GM12878 (cell line): ENCODE measurements around the gene COL6A1. TPM values are rescaled to one million over a fixed set of nuclear protein-coding genes. Genes with fewer than 3 reads are reported as not detected.

ENCODE experiments used
- ATAC-seq: fragments of 200-7000 bp; cut with Tn5 transposase; 3 replicates; pipeline ENCODE4 v1.9.1; 2020; ENCODE audit warnings: mild to moderate bottlenecking, moderate library complexity
- BruUV-seq: library from RNA; stranded (reverse); fragments of 400-500 nt; replicated peaks from 2 replicates; lab custom pipeline; 2021; lab: Mats Ljungman, UMichigan
- CTCF ChIA-PET: fragments of 300-600 bp; sonication (Branson Sonifier 250); formaldehyde crosslinking; extraction: SDS; loops from one replicate; lab custom pipeline; 2021; ENCODE audit warnings: inconsistent platforms; lab: Yijun Ruan, JAX
- POLR2A ChIA-PET: fragments of 350-600 bp; formaldehyde crosslinking; extraction: SDS; loops from one replicate; lab custom pipeline; 2021; ENCODE audit warnings: inconsistent platforms; lab: Charles Lee
- RAD21 ChIA-PET: fragments of 300-600 bp; sonication (Branson Sonifier 250); formaldehyde crosslinking; loops from one replicate; lab custom pipeline; 2023; ENCODE audit warnings: antibody characterized with exemption; ENCODE audit not compliant: unreplicated experiment; lab: Charles Lee
- SMC1A ChIA-PET: fragments of 300-600 bp; sonication (Branson Sonifier 250); formaldehyde crosslinking; loops from one replicate; lab custom pipeline; 2023; ENCODE audit not compliant: unreplicated experiment, uncharacterized antibody; lab: Charles Lee
- DNase-seq: peaks from one replicate; pipeline ENCODE4 v3.0.0-alpha.2; 2011; ENCODE audit warnings: low read depth, low spot score
- FAIRE-seq: peaks from 3 replicates; lab custom pipeline; 2011; peaks lifted over from hg19 to GRCh38; lab: Jason Lieb, UNC
- H2AFZ ChIP-seq: 2 replicates; pipeline ENCODE4 v1.6.0; 2011; ENCODE audit warnings: low read depth, low read length, control low read depth; ENCODE audit not compliant: control insufficient read depth
- H3K27ac ChIP-seq: 2 replicates; pipeline ENCODE4 v1.5.1; 2011; ENCODE audit warnings: control low read depth; ENCODE audit not compliant: control insufficient read depth, insufficient read depth
- H3K27me3 ChIP-seq, 2 experiments: replicated peaks in 1 of 2; 2 replicates each; pipeline versions ENCODE4 v1.6.0 to v1.6.1; 2011; ENCODE audit warnings: low read length in 1 of 2; ENCODE audit not compliant: control insufficient read depth in 2 of 2, insufficient read depth in 2 of 2
- H3K36me3 ChIP-seq, 2 experiments: 2 replicates each; pipeline ENCODE4 v1.5.1; 2011; ENCODE audit warnings: low read length in 1 of 2; ENCODE audit not compliant: control insufficient read depth in 2 of 2, insufficient read depth in 2 of 2
- H3K4me1 ChIP-seq: 2 replicates; pipeline ENCODE4 v1.6.1; 2011; ENCODE audit warnings: mild to moderate bottlenecking, low read length, moderate library complexity, mixed read lengths; ENCODE audit not compliant: control insufficient read depth, insufficient read depth
- H3K4me2 ChIP-seq: 2 replicates; pipeline ENCODE4 v1.6.0; 2011; ENCODE audit warnings: control low read depth; ENCODE audit not compliant: control insufficient read depth, insufficient read depth
- H3K4me3 ChIP-seq: fragments of 200-600 bp; sonication (generic); 2 replicates; pipeline ENCODE4 v1.5.1; 2016
- H3K79me2 ChIP-seq: 2 replicates; pipeline ENCODE4 v1.6.0; 2011; ENCODE audit warnings: low read length; ENCODE audit not compliant: control insufficient read depth, insufficient read depth
- H3K9ac ChIP-seq: 2 replicates; pipeline ENCODE4 v1.8.0; 2011; ENCODE audit warnings: low read length, control low read depth, mixed read lengths; ENCODE audit not compliant: control insufficient read depth, insufficient read depth
- H3K9me3 ChIP-seq: replicated peaks from 3 replicates; pipeline ENCODE4 v1.5.1; 2011; ENCODE audit warnings: mild to moderate bottlenecking, low read length; ENCODE audit not compliant: control insufficient read depth, insufficient read depth
- H4K20me1 ChIP-seq: 2 replicates; pipeline ENCODE4 v1.6.0; 2011; ENCODE audit not compliant: control insufficient read depth, insufficient read depth
- ATF7 ChIP-seq: fragments of 450-650 bp; IDR thresholded peaks from 2 replicates; pipeline ENCODE4 v1.6.1; 2016; ENCODE audit warnings: low read depth, mild to moderate bottlenecking
- BRCA1 ChIP-seq: IDR thresholded peaks from 2 replicates; pipeline ENCODE4 v1.6.1; 2011; ENCODE audit warnings: low read depth, low read length, improper control_type of control experiment
- FOXK2 ChIP-seq: fragments of 450-650 bp; IDR thresholded peaks from 2 replicates; pipeline ENCODE4 v1.6.1; 2017; ENCODE audit warnings: mild to moderate bottlenecking, moderate library complexity
- HDAC2 ChIP-seq: fragments of 200-600 bp; sonication (generic); IDR thresholded peaks from 2 replicates; pipeline ENCODE4 v1.6.1; 2017
- IRF4 ChIP-seq: IDR thresholded peaks from 2 replicates; pipeline ENCODE4 v1.6.1; 2011; ENCODE audit warnings: low read depth, low read length
- MEF2B ChIP-seq: fragments of 450-650 bp; IDR thresholded peaks from 2 replicates; pipeline ENCODE4 v1.6.1; 2018; ENCODE audit warnings: mild to moderate bottlenecking, moderate library complexity; ENCODE audit not compliant: partially characterized antibody, poor library complexity, severe bottlenecking
- MYB ChIP-seq: fragments of 150-350 bp; IDR thresholded peaks from 2 replicates; pipeline ENCODE4 v1.6.1; 2014; ENCODE audit warnings: mild to moderate bottlenecking, low read depth, low read length, borderline replicate concordance
- POLR2AphosphoS5 ChIP-seq: IDR thresholded peaks from 2 replicates; pipeline ENCODE4 v1.6.1; 2011; ENCODE audit warnings: mild to moderate bottlenecking, low read length, inconsistent platforms
- ZNF217 ChIP-seq: fragments of 450-650 bp; IDR thresholded peaks from 2 replicates; pipeline ENCODE4 v1.6.1; 2017; ENCODE audit warnings: antibody characterized with exemption, mild to moderate bottlenecking
- WGBS: methylation state at CpG from one replicate; pipeline ENCODE4 v1.1.6; 2016; ENCODE audit warnings: low lambda C conversion rate; ENCODE audit not compliant: insufficient replicate concordance, insufficient coverage; ENCODE audit errors: missing lambda C conversion rate; 5-methylcytosine and 5-hydroxymethylcytosine counted together
- in situ Hi-C: fragments of 300-500 bp; cut with MboI; formaldehyde crosslinking; loops from 9 replicates; pipeline ENCODE4 v1.14.3; 2018; ENCODE audit warnings: mixed read lengths
- intact Hi-C: fragments of 100-400 bp; cut with micrococcal nuclease; formaldehyde crosslinking; loops from one replicate; pipeline ENCODE4 v1.14.2; 2022; ENCODE audit not compliant: unreplicated experiment
- polyA plus RNA-seq, 11 experiments: library from polyadenylated mRNA; depleted of rRNA in 4 of 11; unstranded in 6 of 11; stranded (reverse) in 5 of 11; fragments of >200 nt; fragmentation: Nextera tagmentation in 4 of 11; fragmentation: Illumina TruSeq in 1 of 11; extraction: Ambion mirVana in 4 of 11; extraction: Trizol in 1 of 11; gene quantifications; 1 replicate in 1 of 11; 2 replicates in 10 of 11; pipeline versions ENCODE4 v1.2.1 to v1.2.3, GENCODE V29; 2011 to 2016; ENCODE audit warnings: inconsistent platforms in 2 of 11, missing spikeins in 2 of 11, low read depth in 1 of 11
- total RNA-seq, 4 experiments: library from RNA; depleted of rRNA in 3 of 4; stranded (reverse); fragments of >200 nt in 3 of 4; fragmentation: Illumina TruSeq in 1 of 4; extraction: Trizol in 1 of 4; gene quantifications; 2 replicates each; pipeline versions ENCODE4 v1.2.1 to v1.2.3, GENCODE V29; 2013 to 2021
- TF ChIP-seq, protein P1 (sequence below): fragments of 450-650 bp; IDR thresholded peaks from 2 replicates; pipeline ENCODE4 v1.6.1; 2016; ENCODE audit warnings: mild to moderate bottlenecking
- TF ChIP-seq, protein P2 (sequence below): IDR thresholded peaks from 2 replicates; pipeline ENCODE4 v1.6.1; 2012; ENCODE audit warnings: low read length, inconsistent platforms

Gene COL6A1
- total and polyA plus RNA-seq, 10 of the 15 experiments (the other 5 are each of a cell fraction or from before 2014, with no cell fraction given): 0.12 to 1.3 (median 0.20) TPM; not detected in 7

DNA sequence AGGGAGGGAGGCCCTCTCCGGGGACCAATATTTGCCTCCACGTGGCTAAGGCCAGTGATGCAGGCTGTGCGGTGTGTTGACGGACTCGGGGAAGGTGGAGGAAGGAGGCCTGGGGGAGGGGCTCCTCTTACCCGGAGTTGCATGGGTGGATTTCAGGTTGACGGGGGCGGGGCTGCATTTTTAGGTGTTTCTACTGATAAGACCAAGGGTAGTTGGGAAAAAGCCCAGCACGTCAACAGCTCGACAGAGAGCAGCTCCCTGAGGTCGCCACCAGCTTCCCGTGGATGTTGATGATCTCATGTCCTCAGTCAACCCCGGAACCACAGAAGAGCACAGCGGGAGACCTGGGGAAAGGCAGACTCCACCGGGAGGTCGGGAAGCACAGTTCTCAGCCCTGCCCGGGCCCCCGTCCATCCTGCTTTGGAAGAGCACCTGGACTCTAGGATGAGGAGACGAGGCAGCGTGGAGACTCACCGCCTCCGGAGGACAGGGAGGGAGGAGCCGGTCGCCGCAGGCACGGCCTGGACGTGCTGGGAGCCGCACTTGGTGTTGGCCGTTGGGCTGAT, 32.9 kb upstream of the COL6A1 start:
- Histone ChIP-seq H2AFZ (no peak overlapping the region), H3K4me1 (no peaks in the 10 kb centered on the region), H3K27ac (no peak overlapping the region), H3K9ac (no peak overlapping the region), H3K4me2 (no peak overlapping the region), H3K27me3 (no peaks in the 10 kb centered on the region), H4K20me1 (no peaks in the 10 kb centered on the region), H3K4me3 (no peak overlapping the region), H3K9me3 (no peaks in the 10 kb centered on the region), H3K79me2 (no peaks in the 10 kb centered on the region), H3K36me3 (no peaks in the 10 kb centered on the region)
- FAIRE-seq: no peak
- ATAC-seq: no peak
- CTCF ChIA-PET: no interaction called here
- WGBS: 29% methylated on average over 26 of the region's 29 CpGs
- in situ Hi-C loops (no loop called here), intact Hi-C loops (no loop called here)
- BruUV-seq: no TSS peak
- RAD21 ChIA-PET: no interaction called here
- TF ChIP-seq POLR2AphosphoS5 (no peak), MEF2B (no peak), HDAC2 (no peak), FOXK2 (no peak), IRF4 (no peak), MYB (no peak), ATF7 (no peak), BRCA1 (no peak), ZNF217 (no peak)
- TF ChIP-seq, protein P1, sequence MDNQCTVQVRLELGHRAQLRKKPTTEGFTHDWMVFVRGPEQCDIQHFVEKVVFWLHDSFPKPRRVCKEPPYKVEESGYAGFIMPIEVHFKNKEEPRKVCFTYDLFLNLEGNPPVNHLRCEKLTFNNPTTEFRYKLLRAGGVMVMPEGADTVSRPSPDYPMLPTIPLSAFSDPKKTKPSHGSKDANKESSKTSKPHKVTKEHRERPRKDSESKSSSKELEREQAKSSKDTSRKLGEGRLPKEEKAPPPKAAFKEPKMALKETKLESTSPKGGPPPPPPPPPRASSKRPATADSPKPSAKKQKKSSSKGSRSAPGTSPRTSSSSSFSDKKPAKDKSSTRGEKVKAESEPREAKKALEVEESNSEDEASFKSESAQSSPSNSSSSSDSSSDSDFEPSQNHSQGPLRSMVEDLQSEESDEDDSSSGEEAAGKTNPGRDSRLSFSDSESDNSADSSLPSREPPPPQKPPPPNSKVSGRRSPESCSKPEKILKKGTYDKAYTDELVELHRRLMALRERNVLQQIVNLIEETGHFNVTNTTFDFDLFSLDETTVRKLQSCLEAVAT: no peak
- TF ChIP-seq, protein P2, sequence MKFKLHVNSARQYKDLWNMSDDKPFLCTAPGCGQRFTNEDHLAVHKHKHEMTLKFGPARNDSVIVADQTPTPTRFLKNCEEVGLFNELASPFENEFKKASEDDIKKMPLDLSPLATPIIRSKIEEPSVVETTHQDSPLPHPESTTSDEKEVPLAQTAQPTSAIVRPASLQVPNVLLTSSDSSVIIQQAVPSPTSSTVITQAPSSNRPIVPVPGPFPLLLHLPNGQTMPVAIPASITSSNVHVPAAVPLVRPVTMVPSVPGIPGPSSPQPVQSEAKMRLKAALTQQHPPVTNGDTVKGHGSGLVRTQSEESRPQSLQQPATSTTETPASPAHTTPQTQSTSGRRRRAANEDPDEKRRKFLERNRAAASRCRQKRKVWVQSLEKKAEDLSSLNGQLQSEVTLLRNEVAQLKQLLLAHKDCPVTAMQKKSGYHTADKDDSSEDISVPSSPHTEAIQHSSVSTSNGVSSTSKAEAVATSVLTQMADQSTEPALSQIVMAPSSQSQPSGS: no peak
- SMC1A ChIA-PET: no interaction called here
- POLR2A ChIA-PET: no interaction called here
- no peak for DNase-seq
